Measurements from ENCODE around the gene LRRC61.
A peak's percentile ranks its signal among the peaks of the same experiment; 100 is the strongest.
"Not testable (repeated sequence)": the region's sequence is repeated elsewhere in the genome, so short reads cannot be mapped to it uniquely, and the experiment has no call there.

LRRC61 gene, protein sequence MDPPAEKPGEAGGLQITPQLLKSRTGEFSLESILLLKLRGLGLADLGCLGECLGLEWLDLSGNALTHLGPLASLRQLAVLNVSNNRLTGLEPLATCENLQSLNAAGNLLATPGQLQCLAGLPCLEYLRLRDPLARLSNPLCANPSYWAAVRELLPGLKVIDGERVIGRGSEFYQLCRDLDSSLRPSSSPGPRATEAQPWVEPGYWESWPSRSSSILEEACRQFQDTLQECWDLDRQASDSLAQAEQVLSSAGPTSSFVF

DNA sequence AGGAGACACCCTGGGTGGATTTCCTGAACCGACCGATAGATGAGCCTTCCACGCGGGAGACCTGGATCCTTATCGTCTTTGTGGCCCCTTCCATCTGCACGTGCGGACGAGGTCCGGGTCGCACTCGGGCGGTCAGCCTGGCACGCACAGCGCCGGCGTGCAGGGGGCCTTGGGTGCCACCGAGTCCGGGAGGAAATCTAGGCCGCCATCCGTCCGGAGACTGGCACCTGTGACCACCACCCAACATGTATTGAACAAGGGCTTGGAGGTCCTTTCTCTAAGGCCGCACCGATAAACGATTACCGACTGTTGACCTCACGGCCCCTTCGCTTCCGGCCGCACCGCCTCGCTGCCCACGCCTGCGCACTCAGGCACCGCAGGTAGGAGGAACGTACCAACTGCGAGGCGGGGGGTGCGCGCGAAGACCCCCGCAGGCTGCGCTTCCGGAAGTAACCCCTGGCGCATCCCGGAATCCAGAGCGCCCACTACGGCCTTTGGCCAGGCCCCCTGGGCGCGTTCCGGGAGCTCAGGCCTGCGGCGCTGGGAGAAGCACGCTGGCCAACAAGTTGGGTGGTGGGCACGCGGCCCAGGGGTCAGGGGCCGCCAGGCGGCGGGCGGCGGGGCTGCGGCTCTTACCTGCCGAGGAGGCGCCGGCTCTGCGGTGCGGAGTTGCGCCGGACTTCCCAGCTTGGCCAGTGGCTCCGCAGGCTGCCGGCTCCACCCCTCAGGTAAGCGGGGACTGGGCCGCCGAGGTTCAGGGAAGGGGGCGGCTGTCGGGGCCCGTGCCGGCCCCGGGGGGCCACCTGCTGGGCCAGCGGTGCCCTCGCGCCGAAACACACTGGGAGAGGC lies at the start of gene LRRC61, which contains the start of gene ACTR3C:
Gene LRRC61, plus strand, starts transcription at position 523 of the 849 bp plus-strand sequence. CDS start 13,507 bp downstream, outside the sequence.
Gene ACTR3C, minus strand, starts transcription at position 713 of the 849 bp plus-strand sequence. CDS start 28,249 bp downstream, outside the sequence.
- peak; percentile 82 for DNase-seq
- Mint-ChIP-seq H3K4me3 (peak within 1 kb of the TSS; percentile 94), H3K36me3 (ENCODE audit: low read depth) (peaks cover 79% of the 10 kb centered on the region), H3K9me3 (no peaks in the 10 kb centered on the region), H3K4me1 (ENCODE audit: low read depth) (peaks cover 69% of the 10 kb centered on the region), H3K27me3 (no peaks in the 10 kb centered on the region), H3K27ac (peak within 1 kb of the TSS; percentile 99)

DNA sequence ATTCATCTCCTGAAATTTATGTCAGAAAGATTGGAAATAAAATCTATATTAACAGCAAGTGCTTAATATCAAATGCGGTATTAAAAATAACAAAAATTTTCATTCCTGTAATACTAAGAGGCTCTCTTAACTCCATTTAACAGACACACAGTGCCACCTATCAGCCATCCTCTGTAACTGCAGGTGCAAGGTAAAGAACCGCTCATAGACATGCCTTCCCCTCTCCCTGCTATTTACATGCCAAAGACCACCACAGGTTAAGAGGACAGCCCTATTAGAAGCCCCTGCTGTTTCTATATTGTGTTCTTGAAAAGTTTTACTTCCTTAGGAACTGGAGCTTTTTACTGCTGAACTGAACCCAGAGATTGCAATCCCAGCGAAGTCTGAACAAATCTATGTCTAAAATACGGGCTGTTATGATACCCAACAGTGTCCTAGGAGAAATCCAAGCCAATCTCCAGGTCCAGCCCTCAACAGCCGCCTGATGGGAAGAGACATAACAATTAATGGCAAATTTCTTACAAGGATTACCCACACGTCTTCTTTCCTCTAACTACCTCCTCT lies 46.9 kb upstream of the LRRC61 start:
- not testable (repeated sequence) for H3K36me3 Mint-ChIP-seq (ENCODE audit: low read depth); H3K4me1 Mint-ChIP-seq (ENCODE audit: low read depth); H3K27ac Mint-ChIP-seq; DNase-seq; H3K27me3 Mint-ChIP-seq; H3K9me3 Mint-ChIP-seq; H3K4me3 Mint-ChIP-seq

DNA sequence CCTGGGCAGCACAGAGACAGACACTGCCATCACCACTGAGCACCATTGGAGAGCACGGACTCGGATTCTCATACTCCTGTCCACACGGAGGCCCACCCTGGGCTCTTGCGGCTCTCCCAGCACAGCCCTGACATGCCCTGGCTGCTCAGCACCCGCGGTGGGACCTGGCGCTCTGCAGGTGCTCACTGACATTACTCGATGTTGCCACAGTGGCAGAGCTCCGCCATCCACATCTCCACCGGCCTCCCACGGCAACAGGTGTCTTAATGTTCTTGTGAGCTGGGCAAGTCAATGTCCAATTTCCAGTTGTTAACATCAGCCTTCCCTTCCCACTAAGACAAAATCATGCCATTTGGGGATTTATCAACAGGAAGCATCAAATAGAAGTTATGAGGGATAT lies 44.8 kb upstream of the LRRC61 start:
- not testable (repeated sequence) for H3K4me1 Mint-ChIP-seq (ENCODE audit: low read depth); DNase-seq; H3K27me3 Mint-ChIP-seq; H3K27ac Mint-ChIP-seq; H3K9me3 Mint-ChIP-seq; H3K4me3 Mint-ChIP-seq; H3K36me3 Mint-ChIP-seq (ENCODE audit: low read depth)

DNA sequence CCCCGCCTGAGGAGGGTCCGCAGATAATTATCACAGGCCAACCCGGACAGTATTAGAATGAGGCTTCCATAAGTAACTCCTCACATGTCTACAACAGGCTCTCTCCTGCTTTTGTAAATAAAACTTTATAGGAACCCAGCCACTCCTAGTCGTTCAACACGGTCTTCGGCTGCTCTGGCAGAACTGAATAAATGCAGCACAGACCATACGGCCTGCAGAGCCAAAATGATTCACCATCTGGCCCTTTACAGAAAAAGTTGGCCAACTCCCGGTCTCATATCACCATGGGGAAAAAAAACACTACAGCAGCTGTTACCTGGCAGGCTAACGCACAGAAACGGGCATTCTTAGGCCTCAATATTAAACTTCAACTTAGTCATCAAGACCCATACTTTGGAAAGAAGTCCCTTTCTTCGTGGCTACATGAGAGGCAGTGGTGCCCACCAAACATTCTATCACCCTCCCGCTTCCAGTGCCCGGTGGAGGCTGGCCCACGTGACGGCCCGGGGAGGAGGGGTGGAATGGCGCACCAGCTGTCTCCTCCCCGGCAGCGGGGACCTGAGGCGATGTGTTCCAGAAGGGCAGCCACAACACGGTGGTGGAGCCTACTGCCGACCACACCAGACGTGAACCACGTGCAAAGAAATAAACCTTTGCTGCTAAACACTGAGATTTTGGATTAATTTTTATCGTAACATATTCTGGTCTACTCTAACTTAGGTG lies 41.3 kb upstream of the LRRC61 start:
- not testable (repeated sequence) for DNase-seq; H3K4me1 Mint-ChIP-seq (ENCODE audit: low read depth); H3K27ac Mint-ChIP-seq; H3K36me3 Mint-ChIP-seq (ENCODE audit: low read depth); H3K27me3 Mint-ChIP-seq; H3K4me3 Mint-ChIP-seq; H3K9me3 Mint-ChIP-seq

DNA sequence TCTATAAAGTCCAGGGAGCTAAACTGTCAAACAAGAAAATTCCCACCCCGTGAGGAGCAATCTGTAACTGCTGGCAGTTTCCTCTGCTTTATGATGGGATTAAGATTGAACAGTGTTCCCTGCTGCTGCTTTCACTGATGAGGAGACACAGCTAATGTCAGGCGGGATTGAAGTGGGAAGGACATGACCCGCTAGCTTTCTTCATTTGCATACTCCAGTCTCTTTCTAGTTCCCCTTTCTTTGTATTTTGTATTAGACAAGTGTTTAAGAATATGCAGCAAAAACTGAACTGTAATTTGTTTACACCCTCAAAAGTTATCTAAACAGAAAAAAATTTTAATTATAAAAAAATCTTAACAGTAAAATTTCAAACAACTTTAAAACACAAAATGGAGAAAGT lies 40.0 kb upstream of the LRRC61 start:
- not testable (repeated sequence) for H3K4me3 Mint-ChIP-seq; H3K4me1 Mint-ChIP-seq (ENCODE audit: low read depth); H3K27me3 Mint-ChIP-seq; DNase-seq; H3K27ac Mint-ChIP-seq; H3K9me3 Mint-ChIP-seq; H3K36me3 Mint-ChIP-seq (ENCODE audit: low read depth)

DNA sequence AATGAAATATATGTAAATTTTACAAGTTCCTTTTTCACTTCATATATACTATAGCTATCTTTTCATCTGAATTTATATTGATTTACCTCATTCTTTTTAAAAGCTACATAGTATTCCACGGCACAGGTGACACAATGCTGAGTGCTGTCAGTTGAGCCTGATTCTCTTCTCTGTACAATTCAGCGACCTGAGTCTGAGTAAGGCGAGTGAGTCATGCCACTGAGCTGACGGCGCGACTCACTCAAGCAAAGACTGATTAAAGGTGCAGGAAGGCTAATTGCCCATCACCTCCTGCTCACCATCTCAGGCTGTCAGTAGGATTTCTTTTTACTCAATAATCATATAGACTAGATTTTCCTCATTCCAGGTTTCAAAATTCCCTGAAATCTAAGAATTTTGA lies 39.5 kb upstream of the LRRC61 start:
- not testable (repeated sequence) for H3K4me3 Mint-ChIP-seq; H3K27me3 Mint-ChIP-seq; DNase-seq; H3K9me3 Mint-ChIP-seq; H3K36me3 Mint-ChIP-seq (ENCODE audit: low read depth); H3K4me1 Mint-ChIP-seq (ENCODE audit: low read depth); H3K27ac Mint-ChIP-seq

DNA sequence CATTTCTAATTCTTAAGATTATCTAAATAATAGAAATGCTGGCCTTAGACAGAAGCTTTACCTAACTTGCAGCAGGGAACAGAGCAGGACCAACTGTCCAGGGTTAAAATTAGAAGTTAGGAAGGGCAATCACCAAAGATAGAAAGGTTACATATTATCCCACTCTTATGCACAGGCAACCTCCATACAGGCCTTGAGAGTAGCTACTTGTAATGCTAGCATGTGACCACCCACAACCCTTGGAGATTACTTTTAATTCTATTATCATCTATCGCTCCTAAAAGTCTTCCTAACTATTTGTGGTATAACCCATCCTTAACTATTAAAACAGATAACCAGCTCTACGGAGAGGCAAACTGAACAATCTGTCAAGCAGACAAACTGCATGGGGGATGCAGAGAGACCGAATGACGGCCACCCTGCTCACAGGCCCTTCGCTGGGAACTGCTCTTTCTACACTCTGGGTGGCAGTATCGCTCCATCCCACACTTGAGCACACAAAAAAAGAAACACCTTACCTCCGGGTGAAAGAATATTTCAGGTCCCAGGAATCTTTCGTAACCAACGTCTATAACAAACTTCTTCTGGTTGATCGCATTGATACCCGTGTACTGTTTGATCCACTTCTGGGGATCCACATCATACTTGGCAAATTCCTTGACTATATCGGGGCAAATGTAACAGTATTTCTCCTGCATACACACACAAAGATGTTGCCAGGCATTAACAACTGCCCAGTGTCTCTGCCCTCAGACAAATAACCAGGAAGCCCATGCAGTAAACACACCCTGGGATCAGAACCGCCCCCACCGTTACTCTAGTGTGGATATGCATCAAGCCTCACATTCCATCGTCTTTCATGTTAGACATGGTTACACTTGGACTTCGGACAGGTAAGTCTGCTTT lies 37.1 kb upstream of the LRRC61 start:
- H3K27me3 Mint-ChIP-seq; H3K27ac Mint-ChIP-seq; H3K4me1 Mint-ChIP-seq (ENCODE audit: low read depth); H3K9me3 Mint-ChIP-seq; H3K4me3 Mint-ChIP-seq: not testable (repeated sequence)
- peaks cover 10% of the 10 kb centered on the region for H3K36me3 Mint-ChIP-seq (ENCODE audit: low read depth)
- peak; percentile 43 for DNase-seq

DNA sequence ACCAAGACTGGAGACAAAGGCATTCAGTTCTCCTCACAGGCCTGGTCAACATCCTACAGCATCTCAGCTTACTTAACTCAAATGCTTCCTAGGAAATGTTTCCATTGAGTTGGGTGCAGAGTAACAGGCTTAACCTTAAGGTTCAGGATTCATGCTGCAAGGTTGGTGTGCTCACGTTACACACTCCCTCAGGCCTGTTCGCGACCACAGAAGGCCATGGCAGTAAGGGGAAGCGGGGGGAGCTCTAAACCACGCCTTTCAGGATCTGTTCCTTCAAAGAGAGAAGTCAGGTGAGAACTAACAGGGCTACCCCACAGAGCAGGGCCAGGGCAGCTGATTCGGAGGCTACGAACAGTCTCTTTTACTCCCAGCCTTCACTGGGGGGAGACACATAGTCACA lies 35.3 kb upstream of the LRRC61 start:
- H3K9me3 Mint-ChIP-seq; H3K27me3 Mint-ChIP-seq; H3K27ac Mint-ChIP-seq; DNase-seq; H3K4me3 Mint-ChIP-seq; H3K4me1 Mint-ChIP-seq (ENCODE audit: low read depth): not testable (repeated sequence)
- peaks cover 10% of the 10 kb centered on the region for H3K36me3 Mint-ChIP-seq (ENCODE audit: low read depth)

DNA sequence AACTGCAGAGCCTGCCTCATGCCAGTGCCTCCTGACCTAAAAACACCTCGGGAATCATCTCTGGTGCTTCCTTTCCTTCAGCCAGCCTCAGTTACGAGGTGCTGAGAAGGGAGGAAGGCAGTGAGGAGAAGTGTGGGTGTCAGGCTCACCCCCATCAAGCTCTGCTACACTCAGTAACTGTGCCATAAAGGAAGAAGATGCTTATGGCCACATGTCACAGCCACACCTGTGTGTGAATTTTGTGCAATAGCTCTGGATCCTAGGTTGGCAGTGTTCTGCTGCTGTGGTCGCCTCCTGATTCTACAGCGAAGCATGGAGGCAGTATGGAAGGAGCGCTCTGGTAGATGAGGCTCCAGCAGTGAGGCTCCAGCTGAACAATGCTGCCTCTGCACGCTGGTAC lies 34.3 kb upstream of the LRRC61 start:
- not testable (repeated sequence) for H3K27ac Mint-ChIP-seq; DNase-seq; H3K9me3 Mint-ChIP-seq; H3K4me3 Mint-ChIP-seq; H3K27me3 Mint-ChIP-seq; H3K4me1 Mint-ChIP-seq (ENCODE audit: low read depth)
- peaks cover 10% of the 10 kb centered on the region for H3K36me3 Mint-ChIP-seq (ENCODE audit: low read depth)

DNA sequence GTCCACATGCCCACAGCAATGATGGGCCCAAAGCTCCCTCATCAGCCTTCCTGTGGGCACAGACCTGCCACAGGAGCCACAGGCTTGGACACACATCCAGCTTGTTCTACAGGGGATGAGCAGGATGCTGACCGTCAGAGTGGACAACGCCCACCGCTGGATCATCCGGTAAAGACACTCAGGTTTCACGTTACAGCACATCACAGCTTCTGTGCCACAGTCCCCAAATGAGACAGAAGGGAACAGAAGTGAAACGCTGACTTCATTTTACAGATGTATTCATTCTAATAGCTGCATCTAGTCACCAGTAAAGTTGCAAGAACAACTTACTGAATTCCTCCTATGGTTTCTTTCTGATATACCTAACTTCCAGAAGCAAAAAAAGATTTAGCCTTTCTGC lies 32.8 kb upstream of the LRRC61 start:
- H3K27ac Mint-ChIP-seq; H3K27me3 Mint-ChIP-seq; H3K4me1 Mint-ChIP-seq (ENCODE audit: low read depth); DNase-seq; H3K4me3 Mint-ChIP-seq; H3K9me3 Mint-ChIP-seq: not testable (repeated sequence)
- H3K36me3 Mint-ChIP-seq (ENCODE audit: low read depth): peaks cover 13% of the 10 kb centered on the region

DNA sequence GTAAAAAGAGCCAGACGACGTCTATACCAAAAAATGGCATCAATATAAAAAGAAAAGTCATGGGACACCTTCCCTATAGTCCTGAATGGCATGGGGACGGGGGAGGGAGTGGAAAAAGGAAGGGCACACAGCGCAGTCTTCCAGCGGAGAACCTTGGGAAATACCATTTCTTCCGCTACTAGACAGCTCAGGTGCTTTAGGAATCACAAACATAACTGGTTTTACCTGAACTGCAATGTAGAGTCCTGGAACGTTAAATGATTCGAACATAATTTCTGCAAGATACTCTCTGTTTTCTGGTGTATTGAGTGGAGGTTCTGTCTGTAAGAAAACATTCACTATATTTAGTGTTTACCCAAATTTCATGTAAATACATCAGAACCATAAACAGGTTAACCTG lies 28.1 kb upstream of the LRRC61 start:
- H3K9me3 Mint-ChIP-seq; DNase-seq; H3K27me3 Mint-ChIP-seq; H3K27ac Mint-ChIP-seq; H3K36me3 Mint-ChIP-seq (ENCODE audit: low read depth); H3K4me3 Mint-ChIP-seq; H3K4me1 Mint-ChIP-seq (ENCODE audit: low read depth): not testable (repeated sequence)

DNA sequence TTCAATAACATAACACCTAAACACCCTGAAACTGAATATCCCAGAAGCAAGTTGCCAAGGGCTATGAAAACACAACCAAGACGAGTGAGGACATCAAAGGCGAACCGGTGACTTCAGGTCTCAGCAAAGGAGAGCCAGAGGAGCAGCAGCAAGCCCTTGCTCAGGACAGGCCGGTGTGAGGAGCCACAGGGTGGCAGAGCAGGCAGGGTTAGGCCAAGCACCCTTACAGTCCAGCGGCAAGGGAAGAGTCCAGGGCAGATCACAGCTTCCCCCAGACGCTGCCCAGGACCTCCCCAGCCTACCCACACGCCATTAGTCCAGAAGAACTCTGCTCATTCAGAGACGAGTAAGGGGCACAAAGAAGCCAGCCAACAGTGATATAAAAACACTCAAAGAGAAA lies 27.5 kb upstream of the LRRC61 start:
- H3K27ac Mint-ChIP-seq; H3K27me3 Mint-ChIP-seq; H3K9me3 Mint-ChIP-seq; DNase-seq; H3K4me1 Mint-ChIP-seq (ENCODE audit: low read depth); H3K36me3 Mint-ChIP-seq (ENCODE audit: low read depth); H3K4me3 Mint-ChIP-seq: not testable (repeated sequence)

DNA sequence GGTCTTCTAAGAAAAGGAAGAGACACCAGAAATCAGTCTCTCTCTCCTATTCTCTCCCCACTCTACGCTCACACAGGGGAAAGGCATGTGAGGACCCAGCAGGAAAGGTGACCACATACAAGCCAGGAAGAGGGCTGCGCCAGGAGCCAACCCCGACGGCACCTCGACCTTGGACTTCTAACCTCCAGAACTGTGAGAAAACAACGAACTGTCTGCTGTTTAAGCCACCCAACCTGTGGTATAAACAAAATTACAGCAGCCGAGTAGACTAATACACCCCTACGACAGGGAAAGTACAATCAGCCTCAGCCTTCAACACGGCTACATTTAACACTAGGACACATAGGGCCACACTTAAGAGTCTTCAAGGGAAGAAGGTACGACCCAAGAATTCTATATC lies 26.4 kb upstream of the LRRC61 start:
- not testable (repeated sequence) for H3K27me3 Mint-ChIP-seq

DNA sequence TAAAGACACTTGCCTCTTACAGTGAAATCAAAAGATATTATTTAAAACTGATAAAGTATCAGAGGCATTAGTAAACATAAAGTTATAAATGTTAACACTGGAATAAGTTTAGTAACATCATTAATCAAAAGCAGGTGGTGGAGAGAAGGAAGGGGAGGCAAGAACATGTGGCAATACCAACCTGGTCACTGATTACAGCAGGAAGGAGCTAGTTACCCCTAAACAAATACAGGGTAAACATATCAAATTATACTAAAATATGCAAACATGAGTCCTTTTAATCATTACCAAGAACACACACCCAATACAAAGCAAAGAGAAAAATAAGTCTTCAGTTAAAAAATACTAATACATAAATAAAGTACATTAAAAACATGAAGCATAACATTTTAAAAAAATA lies 25.2 kb upstream of the LRRC61 start:
- H3K36me3 Mint-ChIP-seq (ENCODE audit: low read depth); H3K4me1 Mint-ChIP-seq (ENCODE audit: low read depth); H3K27me3 Mint-ChIP-seq; DNase-seq; H3K9me3 Mint-ChIP-seq; H3K4me3 Mint-ChIP-seq; H3K27ac Mint-ChIP-seq: not testable (repeated sequence)

More for the DNA sequence above, 26.4 kb upstream of the LRRC61 start:
- not testable (repeated sequence) for DNase-seq; H3K9me3 Mint-ChIP-seq; H3K27ac Mint-ChIP-seq; H3K4me3 Mint-ChIP-seq; H3K4me1 Mint-ChIP-seq (ENCODE audit: low read depth); H3K36me3 Mint-ChIP-seq (ENCODE audit: low read depth)

Measured in activated T-cell treated with anti-CD3 and anti-CD28 coated beads, Interleukin-2, amount 50 U/mL, for 24 hours (primary cell).